ENCODE measurements around the gene JADE1. TPM values are rescaled to one million over a fixed set of nuclear protein-coding genes. Genes with fewer than 3 reads are reported as not detected.
A peak's percentile ranks its signal among the peaks of the same experiment; 100 is the strongest.

Gene JADE1
- total RNA-seq, 1 donor: 26.4 TPM

DNA sequence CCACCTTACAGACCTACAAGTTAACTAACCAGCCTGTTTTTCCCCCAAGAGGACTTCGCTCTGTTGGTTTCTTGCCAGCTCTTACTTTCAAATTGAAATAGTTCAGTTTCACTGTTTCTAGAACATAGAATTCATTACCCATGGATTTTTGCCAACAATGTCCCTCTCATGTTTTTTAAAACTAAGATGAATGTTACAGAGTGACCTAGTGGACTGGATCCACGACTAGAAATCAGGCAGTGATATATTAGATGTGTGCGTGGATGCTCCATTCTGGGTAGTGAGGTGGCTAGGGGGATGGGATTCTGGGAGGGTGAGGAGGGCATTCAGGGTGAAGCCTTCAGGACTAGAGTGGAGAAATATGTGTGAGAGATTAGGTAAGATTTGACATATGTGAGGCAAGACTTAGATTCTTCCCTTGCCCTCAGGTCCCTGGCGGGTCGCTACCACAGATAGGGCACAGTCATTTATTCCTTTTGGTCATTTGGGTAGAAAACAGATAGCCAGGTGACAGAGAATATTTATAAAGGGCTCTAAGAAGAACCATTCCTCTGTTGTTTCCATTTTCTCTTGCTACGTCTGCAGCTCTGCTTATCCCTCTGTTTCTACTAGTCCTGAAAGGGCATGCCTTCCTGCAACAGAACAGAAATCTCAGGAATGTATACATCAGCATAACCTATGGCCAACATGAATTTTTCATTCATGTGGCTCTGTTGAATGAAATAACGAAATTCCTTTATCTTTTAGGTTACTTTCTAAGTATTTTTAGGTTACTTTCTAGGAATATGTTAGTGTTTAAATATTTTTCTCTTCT is 15.4 kb upstream of the JADE1 start:
- H3K4me2 ChIP-seq (ENCODE audit: insufficient read depth, low read length): no peak overlapping the region
- H3K27ac ChIP-seq (ENCODE audit: low read depth, low read length): no peak overlapping the region
- no peak for TF ChIP-seq CTCF (IDR thresholded peaks at IDR 0.05; ENCODE audit: extremely low read depth, low read depth, low read length)
- H3K36me3 ChIP-seq (ENCODE audit: insufficient read depth, low read length): no peaks in the 10 kb centered on the region
- no peaks in the 10 kb centered on the region for H3K9me3 ChIP-seq (ENCODE audit: low read depth, low read length)
- no peaks in the 10 kb centered on the region for H3K79me2 ChIP-seq (ENCODE audit: insufficient read depth, low read length)
- H4K20me1 ChIP-seq (ENCODE audit: insufficient read depth, low read length): no peaks in the 10 kb centered on the region
- peak; percentile 52 for DNase-seq (ENCODE audit: insufficient read length, low spot score, missing footprints)
- H2AFZ ChIP-seq (ENCODE audit: low read length): no peak overlapping the region
- no peak overlapping the region for H3K4me3 ChIP-seq (ENCODE audit: insufficient read depth, low read length)
- no peaks in the 10 kb centered on the region for H3K27me3 ChIP-seq (ENCODE audit: insufficient read depth, low read length)
- H3K4me1 ChIP-seq (ENCODE audit: insufficient read depth, low read length): no peaks in the 10 kb centered on the region

- Histone ChIP-seq H3K4me1 (ENCODE audit: insufficient read depth, low read length) (no peaks in the 10 kb centered on the region), H3K27ac (ENCODE audit: low read depth, low read length) (no peak overlapping the region), H2AFZ (ENCODE audit: low read length) (no peak overlapping the region), H3K4me2 (ENCODE audit: insufficient read depth, low read length) (no peak overlapping the region), H3K4me3 (ENCODE audit: insufficient read depth, low read length) (no peak overlapping the region), H3K79me2 (ENCODE audit: insufficient read depth, low read length) (no peaks in the 10 kb centered on the region), H4K20me1 (ENCODE audit: insufficient read depth, low read length) (no peaks in the 10 kb centered on the region), H3K27me3 (ENCODE audit: insufficient read depth, low read length) (no peaks in the 10 kb centered on the region), H3K9me3 (ENCODE audit: low read depth, low read length) (no peaks in the 10 kb centered on the region), H3K36me3 (ENCODE audit: insufficient read depth, low read length) (no peaks in the 10 kb centered on the region)
- no peak for TF ChIP-seq CTCF (IDR thresholded peaks at IDR 0.05; ENCODE audit: extremely low read depth, low read depth, low read length)
- no peak for DNase-seq (ENCODE audit: insufficient read length, low spot score, missing footprints)
Observed at GRCh38 chr4:128796934-128797333, 12.6 kb upstream of the JADE1 start.

- Histone ChIP-seq H3K27ac (ENCODE audit: low read depth, low read length) (no peak overlapping the region), H3K36me3 (ENCODE audit: insufficient read depth, low read length) (no peaks in the 10 kb centered on the region), H2AFZ (ENCODE audit: low read length) (no peak overlapping the region), H3K4me2 (ENCODE audit: insufficient read depth, low read length) (no peak overlapping the region), H3K79me2 (ENCODE audit: insufficient read depth, low read length) (no peaks in the 10 kb centered on the region), H3K4me1 (ENCODE audit: insufficient read depth, low read length) (no peaks in the 10 kb centered on the region), H3K9me3 (ENCODE audit: low read depth, low read length) (no peaks in the 10 kb centered on the region), H3K27me3 (ENCODE audit: insufficient read depth, low read length) (no peaks in the 10 kb centered on the region), H3K4me3 (ENCODE audit: insufficient read depth, low read length) (no peak overlapping the region), H4K20me1 (ENCODE audit: insufficient read depth, low read length) (no peaks in the 10 kb centered on the region)
- TF ChIP-seq CTCF (IDR thresholded peaks at IDR 0.05; ENCODE audit: extremely low read depth, low read depth, low read length): no peak
- DNase-seq (ENCODE audit: insufficient read length, low spot score, missing footprints): no peak
Observed at GRCh38 chr4:128800284-128800683, 9.2 kb upstream of the JADE1 start.

DNA sequence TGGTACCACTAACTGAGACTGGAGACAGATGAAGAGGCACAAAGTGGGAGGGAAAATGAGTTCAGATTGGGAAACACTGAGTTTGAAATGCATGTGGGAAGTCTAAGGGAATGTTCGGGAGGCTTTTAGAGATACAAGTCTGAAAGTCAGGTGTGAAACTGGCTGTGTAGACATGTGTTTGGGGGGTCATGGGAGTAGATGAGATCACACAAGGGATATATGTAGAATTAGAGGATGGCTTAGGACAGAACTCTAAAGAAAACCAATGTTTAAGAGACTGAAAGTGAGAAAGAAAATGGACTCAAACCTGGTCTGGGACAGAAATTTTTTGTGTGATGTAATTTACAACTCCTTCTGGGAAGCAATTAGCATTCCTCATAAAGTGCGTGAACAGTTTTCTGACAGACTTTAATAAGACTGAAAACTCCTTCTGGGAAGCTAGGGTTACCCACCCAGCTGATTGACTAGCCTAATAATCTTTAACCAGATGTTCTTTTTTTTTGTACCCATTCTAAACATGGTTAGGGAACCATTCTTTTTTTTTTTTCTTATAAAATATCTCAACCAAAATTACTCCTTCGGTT is 8.7 kb upstream of the JADE1 start:
- H3K36me3 ChIP-seq (ENCODE audit: insufficient read depth, low read length): no peaks in the 10 kb centered on the region
- H3K4me1 ChIP-seq (ENCODE audit: insufficient read depth, low read length): no peaks in the 10 kb centered on the region
- no peak for DNase-seq (ENCODE audit: insufficient read length, low spot score, missing footprints)
- no peaks in the 10 kb centered on the region for H3K27me3 ChIP-seq (ENCODE audit: insufficient read depth, low read length)
- TF ChIP-seq CTCF (IDR thresholded peaks at IDR 0.05; ENCODE audit: extremely low read depth, low read depth, low read length): no peak
- H2AFZ ChIP-seq (ENCODE audit: low read length): no peak overlapping the region
- H3K4me2 ChIP-seq (ENCODE audit: insufficient read depth, low read length): no peak overlapping the region
- no peak overlapping the region for H3K27ac ChIP-seq (ENCODE audit: low read depth, low read length)
- H3K4me3 ChIP-seq (ENCODE audit: insufficient read depth, low read length): no peak overlapping the region
- H4K20me1 ChIP-seq (ENCODE audit: insufficient read depth, low read length): no peaks in the 10 kb centered on the region
- H3K9me3 ChIP-seq (ENCODE audit: low read depth, low read length): no peaks in the 10 kb centered on the region
- no peaks in the 10 kb centered on the region for H3K79me2 ChIP-seq (ENCODE audit: insufficient read depth, low read length)

All from osteoblast (primary cell).